KMS-11 (cell line): Measurements from ENCODE around the gene VAPB.

ENCODE experiments used
- H2AFZ ChIP-seq: fragments of 200-600 bp; sonication (generic); 2 replicates; pipeline ENCODE4 v1.6.1; 2016; ENCODE audit warnings: antibody characterized with exemption, mixed run types, low read depth
- H3K27ac ChIP-seq: fragments of 200-600 bp; sonication (generic); 2 replicates; pipeline ENCODE4 v1.6.1; 2016; ENCODE audit warnings: mild to moderate bottlenecking, mixed run types
- H3K27me3 ChIP-seq: fragments of 200-600 bp; sonication (generic); 2 replicates; pipeline ENCODE4 v1.6.1; 2017; ENCODE audit warnings: mild to moderate bottlenecking, low read depth, mixed run types, moderate library complexity; ENCODE audit not compliant: insufficient read depth
- H3K36me3 ChIP-seq: fragments of 200-600 bp; sonication (generic); 2 replicates; pipeline ENCODE4 v1.6.1; 2017; ENCODE audit warnings: mild to moderate bottlenecking, mixed run types; ENCODE audit not compliant: insufficient read depth
- H3K4me1 ChIP-seq: fragments of 200-600 bp; sonication (generic); 2 replicates; pipeline ENCODE4 v1.6.1; 2016; ENCODE audit warnings: mild to moderate bottlenecking, low read depth, mixed run types; ENCODE audit not compliant: poor library complexity, severe bottlenecking
- H3K4me2 ChIP-seq: fragments of 200-600 bp; sonication (generic); 2 replicates; pipeline ENCODE4 v1.7.0; 2016; ENCODE audit warnings: mild to moderate bottlenecking, mixed run types
- H3K4me3 ChIP-seq: fragments of 200-600 bp; sonication (generic); IDR thresholded peaks from 2 replicates; pipeline ENCODE4 v1.6.1; 2017; ENCODE audit warnings: low read depth, low read length, mixed read lengths; ENCODE audit not compliant: insufficient read depth
- H3K79me2 ChIP-seq: fragments of 200-600 bp; sonication (generic); 2 replicates; pipeline ENCODE4 v1.6.1; 2016; ENCODE audit warnings: low read depth, mixed run types; ENCODE audit not compliant: insufficient read depth
- H3K9ac ChIP-seq: fragments of 200-600 bp; sonication (generic); 2 replicates; pipeline ENCODE4 v1.6.1; 2016; ENCODE audit warnings: mild to moderate bottlenecking, mixed run types
- H4K20me1 ChIP-seq: fragments of 200-600 bp; sonication (generic); 2 replicates; pipeline ENCODE4 v1.6.1; 2016; ENCODE audit warnings: mild to moderate bottlenecking, mixed run types; ENCODE audit not compliant: insufficient read depth
- CTCF ChIP-seq: fragments of 200-600 bp; sonication (generic); conservative IDR thresholded peaks from 2 replicates; pipeline ENCODE4 v1.6.1; 2017; ENCODE audit warnings: low read depth, mild to moderate bottlenecking, antibody characterized with exemption, low read length, moderate library complexity, mixed read lengths

VAPB gene

GRCh38 chr20:58402827-58403226 is 13.8 kb downstream of the VAPB start:
- Histone ChIP-seq H3K4me2 (no peak overlapping the region), H2AFZ (no peak overlapping the region), H3K36me3 (no peaks in the 10 kb centered on the region), H4K20me1 (peaks cover 38% of the 10 kb centered on the region), H3K4me1 (peaks cover 31% of the 10 kb centered on the region), H3K4me3 (no peak overlapping the region), H3K79me2 (peaks cover 97% of the 10 kb centered on the region), H3K27ac (no peak overlapping the region), H3K9ac (no peak overlapping the region), H3K27me3 (no peaks in the 10 kb centered on the region)
- no peak for TF ChIP-seq CTCF

GRCh38 chr20:58403272-58403671 is 14.2 kb downstream of the VAPB start:
- Histone ChIP-seq H4K20me1 (peaks cover 38% of the 10 kb centered on the region), H3K27ac (no peak overlapping the region), H3K79me2 (peaks cover 97% of the 10 kb centered on the region), H3K4me2 (no peak overlapping the region), H2AFZ (no peak overlapping the region), H3K36me3 (no peaks in the 10 kb centered on the region), H3K27me3 (no peaks in the 10 kb centered on the region), H3K9ac (no peak overlapping the region), H3K4me1 (peaks cover 36% of the 10 kb centered on the region), H3K4me3 (no peak overlapping the region)
- no peak for TF ChIP-seq CTCF

- TF ChIP-seq CTCF: no peak
- H2AFZ ChIP-seq: no peak overlapping the region
- H3K36me3 ChIP-seq: no peaks in the 10 kb centered on the region
- H3K27ac ChIP-seq: no peak overlapping the region
- H3K79me2 ChIP-seq: peaks cover 97% of the 10 kb centered on the region
- no peak overlapping the region for H3K4me3 ChIP-seq
- no peaks in the 10 kb centered on the region for H3K27me3 ChIP-seq
- H3K4me2 ChIP-seq: no peak overlapping the region
- H3K4me1 ChIP-seq: peaks cover 36% of the 10 kb centered on the region
- H3K9ac ChIP-seq: no peak overlapping the region
- peaks cover 43% of the 10 kb centered on the region for H4K20me1 ChIP-seq
Observed at GRCh38 chr20:58405504-58406291, 16.7 kb downstream of the VAPB start.

GRCh38 chr20:58406422-58407001 is 17.5 kb downstream of the VAPB start:
- Histone ChIP-seq H3K79me2 (peaks cover 98% of the 10 kb centered on the region), H4K20me1 (peaks cover 48% of the 10 kb centered on the region), H3K4me3 (no peak overlapping the region), H2AFZ (no peak overlapping the region), H3K4me1 (peaks cover 32% of the 10 kb centered on the region), H3K4me2 (no peak overlapping the region), H3K27me3 (no peaks in the 10 kb centered on the region), H3K27ac (no peak overlapping the region), H3K9ac (no peak overlapping the region), H3K36me3 (no peaks in the 10 kb centered on the region)
- TF ChIP-seq CTCF: no peak
